IMR-90 (cell line): Measurements from ENCODE around the gene NEUROG3. TPM values are rescaled to one million over a fixed set of nuclear protein-coding genes. Genes with fewer than 3 reads are reported as not detected.

ENCODE experiments used
- ATAC-seq: fragments of 200-7000 bp; cut with Tn5 transposase; 2 replicates; pipeline ENCODE4 v1.9.1; 2020; ENCODE audit warnings: low read depth, mild to moderate bottlenecking, moderate library complexity
- BruUV-seq: library from RNA; stranded (reverse); fragments of 400-500 nt; replicated peaks from 2 replicates; lab custom pipeline; 2021; lab: Mats Ljungman, UMichigan
- CTCF ChIA-PET: fragments of 300-600 bp; formaldehyde crosslinking; extraction: SDS; loops from one replicate; lab custom pipeline; 2021; ENCODE audit warnings: antibody characterized with exemption; lab: Yijun Ruan, JAX
- POLR2A ChIA-PET: fragments of 300-600 bp; sonication (Branson Sonifier 250); formaldehyde crosslinking; loops from one replicate; lab custom pipeline; 2022; ENCODE audit warnings: antibody characterized with exemption; ENCODE audit not compliant: unreplicated experiment; lab: Charles Lee
- DNase-seq: peaks from one replicate; pipeline ENCODE4 v3.0.0; 2013
- H2AFZ ChIP-seq: replicated peaks from 2 replicates; pipeline ENCODE3; 2013; ENCODE audit warnings: low read length, mild to moderate bottlenecking; ENCODE audit not compliant: poor library complexity
- H2AK5ac ChIP-seq: 2 replicates; pipeline ENCODE4 v1.6.1; 2013; ENCODE audit warnings: low read depth, low read length, inconsistent platforms
- H2AK9ac ChIP-seq: replicated peaks from 2 replicates; pipeline ENCODE3; 2013; ENCODE audit warnings: mild to moderate bottlenecking, low read depth, low read length, moderate library complexity; ENCODE audit not compliant: poor library complexity
- H2BK120ac ChIP-seq: 2 replicates; pipeline ENCODE4 v1.6.1; 2013; ENCODE audit warnings: low read depth, low read length, inconsistent platforms
- H2BK15ac ChIP-seq: 3 replicates; pipeline ENCODE4 v1.6.1; 2013; ENCODE audit warnings: low read depth, low read length, inconsistent platforms
- H2BK20ac ChIP-seq: 2 replicates; pipeline ENCODE4 v1.6.1; 2013; ENCODE audit warnings: low read depth, mild to moderate bottlenecking, inconsistent platforms, low read length, moderate library complexity
- H2BK5ac ChIP-seq: 2 replicates; pipeline ENCODE4 v1.6.1; 2013; ENCODE audit warnings: mild to moderate bottlenecking, low read depth, low read length, inconsistent platforms; ENCODE audit not compliant: poor library complexity, severe bottlenecking
- H3K14ac ChIP-seq: replicated peaks from 2 replicates; pipeline ENCODE4 v1.6.1; 2013; ENCODE audit warnings: low read depth, low read length, inconsistent platforms
- H3K18ac ChIP-seq: 2 replicates; pipeline ENCODE4 v1.6.1; 2013; ENCODE audit warnings: low read depth, low read length, control low read depth
- H3K23ac ChIP-seq: 2 replicates; pipeline ENCODE4 v1.6.1; 2013; ENCODE audit warnings: low read depth, low read length, inconsistent platforms
- H3K27ac ChIP-seq: 2 replicates; pipeline ENCODE4 v1.5.1; 2013; ENCODE audit warnings: mild to moderate bottlenecking, control low read depth, low read length; ENCODE audit not compliant: insufficient read depth
- H3K27me3 ChIP-seq: 2 replicates; pipeline ENCODE4 v1.6.1; 2013; ENCODE audit warnings: low read length; ENCODE audit not compliant: control insufficient read depth, insufficient read depth
- H3K36me3 ChIP-seq: 2 replicates; pipeline ENCODE4 v1.6.1; 2013; ENCODE audit warnings: low read length, mixed read lengths; ENCODE audit not compliant: control insufficient read depth, insufficient read depth
- H3K4ac ChIP-seq: 2 replicates; pipeline ENCODE4 v1.6.1; 2013; ENCODE audit warnings: low read depth, low read length, inconsistent platforms
- H3K4me1 ChIP-seq: 2 replicates; pipeline ENCODE4 v1.6.1; 2013; ENCODE audit warnings: low read length, mixed read lengths; ENCODE audit not compliant: control insufficient read depth, insufficient read depth
- H3K4me2 ChIP-seq: 2 replicates; pipeline ENCODE4 v1.6.1; 2013; ENCODE audit warnings: low read depth, mild to moderate bottlenecking, control low read depth, low read length, moderate library complexity
- H3K4me3 ChIP-seq: 2 replicates; pipeline ENCODE4 v1.5.1; 2013; ENCODE audit warnings: low read depth, mild to moderate bottlenecking, control low read depth, low read length, moderate library complexity; ENCODE audit not compliant: insufficient read depth
- H3K56ac ChIP-seq: 2 replicates; pipeline ENCODE4 v1.6.1; 2013; ENCODE audit warnings: low read length, inconsistent platforms; ENCODE audit not compliant: insufficient read depth; ENCODE audit errors: extremely low read depth
- H3K79me1 ChIP-seq, 2 experiments: 2 replicates each; pipeline ENCODE4 v1.6.1; 2013; ENCODE audit warnings: low read length in 2 of 2, inconsistent platforms in 1 of 2, low read depth in 1 of 2
- H3K9ac ChIP-seq: 2 replicates; pipeline ENCODE4 v1.6.1; 2013; ENCODE audit warnings: low read depth, low read length, control low read depth
- H3K9me1 ChIP-seq: 2 replicates; pipeline ENCODE4 v1.6.1; 2013; ENCODE audit warnings: low read length, inconsistent platforms; ENCODE audit not compliant: insufficient read depth
- H3K9me3 ChIP-seq: 2 replicates; pipeline ENCODE4 v1.6.1; 2013; ENCODE audit warnings: low read length; ENCODE audit not compliant: control insufficient read depth, insufficient read depth
- H4K20me1 ChIP-seq: 2 replicates; pipeline ENCODE4 v1.6.1; 2013; ENCODE audit warnings: low read length, inconsistent platforms; ENCODE audit not compliant: insufficient read depth
- H4K5ac ChIP-seq: 2 replicates; pipeline ENCODE4 v1.6.1; 2013; ENCODE audit warnings: mild to moderate bottlenecking, low read depth, low read length, control low read depth
- H4K8ac ChIP-seq, 2 experiments: 2 replicates each; pipeline ENCODE4 v1.6.1; 2013; ENCODE audit warnings: low read depth in 2 of 2, low read length in 2 of 2, control low read depth in 1 of 2, inconsistent platforms in 1 of 2
- H4K91ac ChIP-seq: 2 replicates; pipeline ENCODE4 v1.6.1; 2013; ENCODE audit warnings: low read depth, low read length, inconsistent platforms; ENCODE audit not compliant: insufficient read depth
- BHLHE40 ChIP-seq: fragments of 150-350 bp; IDR thresholded peaks from 2 replicates; pipeline ENCODE4 v1.6.1; 2016; ENCODE audit warnings: mild to moderate bottlenecking, low read depth, low read length
- CEBPB ChIP-seq: IDR thresholded peaks from 2 replicates; pipeline ENCODE4 v1.6.1; 2012; ENCODE audit warnings: low read depth, low read length, improper control_type of control experiment
- CHD1 ChIP-seq: IDR thresholded peaks from 2 replicates; pipeline ENCODE4 v1.6.1; 2012; ENCODE audit warnings: low read depth, low read length, improper control_type of control experiment
- CTCF ChIP-seq: conservative IDR thresholded peaks from 2 replicates; pipeline ENCODE4 v1.5.1; 2012; ENCODE audit warnings: mild to moderate bottlenecking, low read depth, low read length, improper control_type of control experiment
- FOS ChIP-seq: fragments of 150-350 bp; IDR thresholded peaks from 2 replicates; pipeline ENCODE4 v1.6.1; 2016; ENCODE audit warnings: low read depth, low read length
- MAFK ChIP-seq: IDR thresholded peaks from 2 replicates; pipeline ENCODE4 v1.6.1; 2012; ENCODE audit warnings: low read depth, low read length, improper control_type of control experiment
- MAZ ChIP-seq: IDR thresholded peaks from 2 replicates; pipeline ENCODE4 v1.6.1; 2012; ENCODE audit warnings: low read depth, mild to moderate bottlenecking, low read length, improper control_type of control experiment, moderate library complexity, borderline replicate concordance
- MXI1 ChIP-seq: IDR thresholded peaks from 2 replicates; pipeline ENCODE4 v1.6.1; 2012; ENCODE audit warnings: low read depth, mild to moderate bottlenecking, low read length, moderate library complexity, borderline replicate concordance
- NFE2L2 ChIP-seq: fragments of 150-350 bp; IDR thresholded peaks from 2 replicates; pipeline ENCODE4 v1.6.1; 2016; ENCODE audit warnings: low read depth, mild to moderate bottlenecking, low read length
- POLR2A ChIP-seq: IDR thresholded peaks from 2 replicates; pipeline ENCODE4 v1.6.1; 2012; ENCODE audit warnings: mild to moderate bottlenecking, low read depth, low read length
- RAD21 ChIP-seq: IDR thresholded peaks from 2 replicates; pipeline ENCODE4 v1.6.1; 2012; ENCODE audit warnings: low read length, improper control_type of control experiment
- RCOR1 ChIP-seq: IDR thresholded peaks from 2 replicates; pipeline ENCODE4 v1.6.1; 2012; ENCODE audit warnings: mild to moderate bottlenecking, low read length, improper control_type of control experiment; ENCODE audit not compliant: insufficient replicate concordance
- RFX5 ChIP-seq: IDR thresholded peaks from 2 replicates; pipeline ENCODE4 v1.8.0; 2012; ENCODE audit warnings: low read depth, mild to moderate bottlenecking, low read length, moderate library complexity
- SMC3 ChIP-seq: fragments of 150-350 bp; IDR thresholded peaks from 2 replicates; pipeline ENCODE4 v1.6.1; 2016; ENCODE audit warnings: low read depth, mild to moderate bottlenecking, antibody characterized with exemption, low read length, moderate library complexity
- USF2 ChIP-seq: fragments of 150-350 bp; IDR thresholded peaks from 2 replicates; pipeline ENCODE4 v1.6.1; 2017; ENCODE audit warnings: mild to moderate bottlenecking, antibody characterized with exemption, low read length, low read depth
- WGBS, 2 experiments: methylation state at CpG; one replicate each; pipeline versions ENCODE4 v1.1.5 to v1.1.7; 2013; ENCODE audit warnings: missing lambda C conversion rate in 2 of 2; ENCODE audit not compliant: insufficient read length in 1 of 2; ENCODE audit errors: extremely low coverage in 2 of 2; 5-methylcytosine and 5-hydroxymethylcytosine counted together
- dilution Hi-C: fragments of 300-500 bp; cut with HindIII; formaldehyde crosslinking; loops from one replicate; pipeline ENCODE4 v1.14.3; 2018; ENCODE audit warnings: low sequenced_read_pairs; ENCODE audit not compliant: unreplicated experiment
- in situ Hi-C: fragments of 300-500 bp; cut with MboI; formaldehyde crosslinking; loops from 3 replicates; pipeline ENCODE4 v1.14.3; 2019; ENCODE audit warnings: low sequenced_read_pairs, inconsistent platforms, mixed read lengths
- intact Hi-C: fragments of 100-400 bp; cut with micrococcal nuclease; formaldehyde crosslinking; loops from 2 replicates; pipeline ENCODE4 v1.10.0; 2022
- polyA plus RNA-seq, 3 experiments: library from polyadenylated mRNA; depleted of rRNA; stranded (reverse); fragments of >200 nt; gene quantifications; 2 replicates each; pipeline ENCODE4 v1.2.3, GENCODE V29; 2012; ENCODE audit warnings: low replicate concordance in 1 of 3
- total RNA-seq: library from RNA; depleted of rRNA; stranded (reverse); fragments of >200 nt; gene quantifications from 2 replicates; pipeline ENCODE4 v1.2.3, GENCODE V29; 2012
- TF ChIP-seq, protein P1 (sequence below): fragments of 150-350 bp; IDR thresholded peaks from 2 replicates; pipeline ENCODE4 v1.6.1; 2016; ENCODE audit warnings: low read depth, mild to moderate bottlenecking, low read length, moderate library complexity, borderline replicate concordance

NEUROG3 gene
- total and polyA plus RNA-seq, 2 of the 4 experiments (the other 2 are of a cell fraction): not detected

DNA sequence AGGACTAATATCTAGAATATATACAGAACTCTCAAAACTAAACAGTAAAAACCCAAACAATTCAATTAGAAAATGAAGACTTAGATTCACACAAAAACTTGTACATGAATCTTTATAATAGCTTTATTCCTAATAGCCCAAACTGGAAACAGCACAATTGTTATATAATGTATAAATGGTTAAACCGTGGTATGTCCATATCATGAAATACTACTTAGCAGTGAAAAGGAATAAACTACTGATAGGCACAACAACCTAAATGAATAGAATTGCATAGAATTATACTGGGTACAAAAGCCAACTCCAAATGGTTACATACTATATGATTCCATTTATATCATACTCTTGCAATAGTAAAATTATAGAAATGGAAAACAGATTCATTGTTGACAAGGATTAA is 35.9 kb upstream of the NEUROG3 start:
- H3K4ac ChIP-seq: no peak overlapping the region
- no peak overlapping the region for H2BK5ac ChIP-seq
- CTCF ChIA-PET: no interaction called here
- WGBS, 2 experiments: no CpG with 5 or more reads among the region's 1 CpG
- no peak overlapping the region for H2AK9ac ChIP-seq
- TF ChIP-seq RAD21 (no peak), SMC3 (no peak), CHD1 (no peak), RFX5 (no peak), BHLHE40 (no peak), MAZ (no peak), RCOR1 (no peak), POLR2A (no peak), MAFK (no peak), NFE2L2 (no peak), MXI1 (no peak), CEBPB (no peak), FOS (no peak), CTCF (no peak), USF2 (no peak)
- TF ChIP-seq, protein P1, sequence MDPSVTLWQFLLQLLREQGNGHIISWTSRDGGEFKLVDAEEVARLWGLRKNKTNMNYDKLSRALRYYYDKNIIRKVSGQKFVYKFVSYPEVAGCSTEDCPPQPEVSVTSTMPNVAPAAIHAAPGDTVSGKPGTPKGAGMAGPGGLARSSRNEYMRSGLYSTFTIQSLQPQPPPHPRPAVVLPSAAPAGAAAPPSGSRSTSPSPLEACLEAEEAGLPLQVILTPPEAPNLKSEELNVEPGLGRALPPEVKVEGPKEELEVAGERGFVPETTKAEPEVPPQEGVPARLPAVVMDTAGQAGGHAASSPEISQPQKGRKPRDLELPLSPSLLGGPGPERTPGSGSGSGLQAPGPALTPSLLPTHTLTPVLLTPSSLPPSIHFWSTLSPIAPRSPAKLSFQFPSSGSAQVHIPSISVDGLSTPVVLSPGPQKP: no peak
- H4K20me1 ChIP-seq: no peaks in the 10 kb centered on the region
- in situ Hi-C loops: no loop called here
- H2BK20ac ChIP-seq: no peak overlapping the region
- no peak overlapping the region for H4K91ac ChIP-seq
- H3K79me1 ChIP-seq: no peaks in the 10 kb centered on the region
- no peak overlapping the region for H4K5ac ChIP-seq
- H3K4me3 ChIP-seq: no peak overlapping the region
- H2BK120ac ChIP-seq: no peak overlapping the region
- intact Hi-C loops: no loop called here
- H2BK15ac ChIP-seq: no peak overlapping the region
- dilution Hi-C loops: no loop called here
- DNase-seq (no peak), ATAC-seq (no peak)
- H3K4me1 ChIP-seq: no peaks in the 10 kb centered on the region
- POLR2A ChIA-PET: no interaction called here
- no peak overlapping the region for H3K56ac ChIP-seq
- H3K14ac ChIP-seq: no peak overlapping the region
- H3K18ac ChIP-seq: no peak overlapping the region
- no peak overlapping the region for H3K23ac ChIP-seq
- BruUV-seq: no TSS peak
- no peak overlapping the region for H2AFZ ChIP-seq
- no peak overlapping the region for H3K4me2 ChIP-seq
- H3K9me1 ChIP-seq: no peaks in the 10 kb centered on the region
- no peak overlapping the region for H4K8ac ChIP-seq
- peaks cover 2% of the 10 kb centered on the region; the same call in 1 of the 2 replicates for H3K9me3 ChIP-seq
- no peak overlapping the region for H3K27ac ChIP-seq
- H3K36me3 ChIP-seq: no peaks in the 10 kb centered on the region
- no peak overlapping the region for H3K9ac ChIP-seq
- H2AK5ac ChIP-seq: no peak overlapping the region
- H3K27me3 ChIP-seq: peaks cover 8% of the 10 kb centered on the region
